C4-2B (cell line): ENCODE measurements around the gene ACOXL.

Source experiments
- H3K27ac ChIP-seq: fragments of 450-650 bp; 2 replicates; pipeline ENCODE4 v1.5.1; 2017
- ZFX ChIP-seq: fragments of 450-650 bp; IDR thresholded peaks from 2 replicates; pipeline ENCODE4 v1.6.1; 2017
- TF ChIP-seq, protein P1 (sequence below): fragments of 450-650 bp; conservative IDR thresholded peaks from 2 replicates; pipeline ENCODE4 v1.5.1; 2017; ENCODE audit warnings: mild to moderate bottlenecking

ACOXL gene

DNA sequence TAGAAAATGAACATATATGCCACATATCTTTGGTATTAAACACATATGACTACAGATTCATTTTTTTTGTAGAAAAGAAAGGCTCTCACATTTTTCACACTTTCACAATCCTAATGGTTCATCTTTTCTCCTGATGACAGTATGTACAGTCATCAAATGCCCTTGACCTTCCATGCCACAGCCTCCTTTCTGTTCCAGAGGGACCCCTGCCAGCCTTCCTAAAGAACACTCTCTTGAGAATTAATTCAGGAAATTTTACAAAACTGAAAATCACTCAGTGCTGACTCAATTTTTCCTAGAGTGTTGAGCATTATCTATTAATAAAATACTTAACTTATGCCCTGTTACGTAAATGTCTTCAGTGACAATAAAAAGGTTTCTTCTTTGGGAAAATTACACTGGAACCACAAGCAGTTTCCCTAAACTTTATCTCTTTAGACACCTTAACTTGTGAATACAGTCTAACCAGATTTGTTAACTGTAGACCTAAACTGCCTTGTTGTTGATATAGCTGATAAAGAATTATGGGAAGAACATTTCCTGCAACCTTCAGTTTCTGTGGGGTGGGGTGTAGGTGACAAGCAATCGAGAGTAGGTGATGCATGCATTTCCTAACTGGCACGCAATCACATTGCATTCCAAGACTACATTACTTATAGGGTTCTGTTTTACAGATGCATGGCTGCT, 15.3 kb upstream of the ACOXL start:
- no peak overlapping the region for H3K27ac ChIP-seq
- TF ChIP-seq, protein P1, sequence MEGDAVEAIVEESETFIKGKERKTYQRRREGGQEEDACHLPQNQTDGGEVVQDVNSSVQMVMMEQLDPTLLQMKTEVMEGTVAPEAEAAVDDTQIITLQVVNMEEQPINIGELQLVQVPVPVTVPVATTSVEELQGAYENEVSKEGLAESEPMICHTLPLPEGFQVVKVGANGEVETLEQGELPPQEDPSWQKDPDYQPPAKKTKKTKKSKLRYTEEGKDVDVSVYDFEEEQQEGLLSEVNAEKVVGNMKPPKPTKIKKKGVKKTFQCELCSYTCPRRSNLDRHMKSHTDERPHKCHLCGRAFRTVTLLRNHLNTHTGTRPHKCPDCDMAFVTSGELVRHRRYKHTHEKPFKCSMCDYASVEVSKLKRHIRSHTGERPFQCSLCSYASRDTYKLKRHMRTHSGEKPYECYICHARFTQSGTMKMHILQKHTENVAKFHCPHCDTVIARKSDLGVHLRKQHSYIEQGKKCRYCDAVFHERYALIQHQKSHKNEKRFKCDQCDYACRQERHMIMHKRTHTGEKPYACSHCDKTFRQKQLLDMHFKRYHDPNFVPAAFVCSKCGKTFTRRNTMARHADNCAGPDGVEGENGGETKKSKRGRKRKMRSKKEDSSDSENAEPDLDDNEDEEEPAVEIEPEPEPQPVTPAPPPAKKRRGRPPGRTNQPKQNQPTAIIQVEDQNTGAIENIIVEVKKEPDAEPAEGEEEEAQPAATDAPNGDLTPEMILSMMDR: no peak
- no peak for TF ChIP-seq ZFX

DNA sequence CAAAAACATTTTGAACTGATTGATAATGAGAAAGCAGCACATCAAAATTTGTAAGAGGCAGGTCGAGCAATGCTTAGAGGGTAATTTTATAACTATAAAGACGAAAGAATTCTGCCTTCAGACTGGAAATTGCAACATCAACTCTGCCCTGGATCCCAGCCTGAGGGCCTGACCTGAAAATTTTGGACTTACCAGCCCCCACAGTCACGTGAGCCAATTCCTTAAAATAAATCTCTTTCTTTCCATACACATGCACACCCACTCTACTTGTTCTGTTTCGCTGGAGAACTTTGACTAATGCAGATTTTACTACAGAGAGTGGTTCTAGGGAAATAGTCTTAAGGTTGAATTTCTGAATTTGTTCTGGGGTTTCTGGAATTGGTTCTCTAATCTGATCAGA, 14.6 kb upstream of the ACOXL start:
- no peak overlapping the region for H3K27ac ChIP-seq
- no peak for TF ChIP-seq ZFX
- TF ChIP-seq, protein P1: no peak

DNA sequence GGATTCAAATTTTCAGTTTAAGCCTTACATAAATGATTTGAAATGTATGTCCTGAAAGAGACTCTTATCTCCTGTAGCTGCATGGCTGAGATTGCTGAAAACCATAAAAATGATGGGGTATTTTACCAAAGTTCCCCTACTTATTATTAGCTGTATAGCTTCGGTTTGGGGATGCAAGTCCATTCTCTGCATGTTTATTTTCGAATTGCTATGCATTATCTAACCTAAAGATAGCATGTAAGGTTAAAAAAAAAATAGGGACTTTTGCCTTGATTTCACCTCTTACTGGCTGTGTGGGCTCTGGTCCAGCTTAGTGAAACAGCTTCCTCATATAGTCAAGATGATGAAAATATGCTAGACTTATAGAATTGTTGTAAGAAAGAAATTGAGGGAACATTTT, 14.0 kb upstream of the ACOXL start:
- H3K27ac ChIP-seq: no peak overlapping the region
- TF ChIP-seq ZFX: no peak
- TF ChIP-seq, protein P1: no peak

DNA sequence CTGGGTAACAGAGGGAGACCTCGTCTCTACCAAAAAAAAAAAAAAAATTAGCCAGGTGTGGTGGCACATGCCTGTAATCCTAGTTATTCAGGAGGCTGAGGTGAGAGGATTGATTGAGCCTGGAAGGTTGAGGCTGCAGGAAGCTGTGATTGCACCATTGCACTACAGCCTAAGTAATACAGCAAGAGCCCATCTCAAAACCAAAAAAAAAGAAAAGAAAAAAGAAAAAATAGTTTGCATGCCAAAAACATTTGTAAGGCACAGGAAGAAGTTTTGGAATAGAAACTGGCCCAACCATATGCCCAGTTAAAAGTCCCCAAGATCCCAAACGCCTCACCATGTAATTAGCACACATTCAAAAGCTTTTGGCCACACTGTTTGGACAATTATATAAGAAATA, 13.4 kb upstream of the ACOXL start:
- H3K27ac ChIP-seq: no peak overlapping the region
- TF ChIP-seq ZFX: no peak
- TF ChIP-seq, protein P1: no peak

DNA sequence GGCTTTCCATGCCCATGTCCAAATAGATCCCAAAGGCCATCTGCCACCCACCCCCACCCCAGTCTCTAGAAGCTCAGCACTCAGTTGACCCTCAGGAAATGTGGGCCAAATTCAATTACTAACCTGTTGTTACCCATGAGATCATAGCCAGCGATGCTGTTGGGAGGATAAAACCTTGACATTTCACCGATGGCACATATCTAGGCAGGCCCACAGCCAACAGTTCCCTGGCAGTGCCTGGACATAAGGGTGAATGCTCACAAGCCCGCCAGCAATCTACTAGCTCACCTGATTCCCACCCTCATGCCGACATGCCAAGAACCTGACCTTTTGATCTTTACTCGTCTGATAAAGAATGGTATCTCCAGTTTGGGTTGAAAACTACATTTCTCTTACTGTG, 11.8 kb upstream of the ACOXL start:
- TF ChIP-seq, protein P1: no peak
- no peak for TF ChIP-seq ZFX
- H3K27ac ChIP-seq: no peak overlapping the region

DNA sequence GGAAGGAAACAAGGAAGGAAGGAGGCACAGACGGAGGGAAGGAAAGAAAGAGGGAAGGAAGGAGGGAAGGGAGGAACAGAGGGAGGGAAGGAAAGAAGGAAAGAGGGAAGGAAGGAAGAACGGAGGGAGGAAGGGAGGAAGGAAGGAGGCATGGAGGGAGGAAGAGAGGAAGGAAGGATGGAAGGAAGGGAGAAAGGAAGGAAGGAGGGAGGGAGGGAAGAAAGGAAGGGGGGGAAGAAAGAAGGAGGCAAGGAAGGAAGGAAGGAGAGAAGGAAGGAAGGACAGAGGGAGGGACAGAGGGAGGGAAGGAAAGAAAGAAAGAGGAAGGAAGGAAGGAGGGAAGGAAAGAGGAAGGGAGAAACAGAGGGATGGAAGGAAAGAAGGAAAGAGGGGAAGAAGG, 7.6 kb upstream of the ACOXL start:
- TF ChIP-seq ZFX: no peak
- TF ChIP-seq, protein P1: no peak
- H3K27ac ChIP-seq: no peak overlapping the region

DNA sequence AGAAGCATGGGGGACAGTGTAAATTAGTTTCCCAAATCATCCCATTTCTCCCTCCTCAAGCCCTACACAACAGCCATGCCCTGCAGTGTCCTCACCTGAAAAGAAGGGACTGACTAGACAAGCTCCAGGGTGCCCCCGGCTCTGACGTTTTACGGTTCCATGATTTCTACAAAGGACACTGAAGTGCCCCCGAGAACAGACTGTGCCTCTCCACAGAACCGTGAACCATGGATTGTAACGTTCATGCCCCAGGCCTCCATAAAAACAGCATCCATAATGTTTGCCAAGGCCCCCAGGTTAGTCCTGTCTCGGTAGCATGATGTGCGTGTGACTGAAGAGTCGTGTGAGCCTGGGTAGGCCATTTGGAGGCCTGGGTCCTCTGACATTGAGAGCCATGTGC, 7.0 kb upstream of the ACOXL start:
- no peak overlapping the region for H3K27ac ChIP-seq
- TF ChIP-seq, protein P1: no peak
- TF ChIP-seq ZFX: no peak
